SU-DHL-6 (cell line): ENCODE results near the gene PIGR.

Source experiments
- H2AFZ ChIP-seq: fragments of 200-600 bp; sonication (generic); 2 replicates; pipeline ENCODE4 v1.6.1; 2014; ENCODE audit warnings: low read depth, mild to moderate bottlenecking, moderate library complexity, mixed read lengths, antibody characterized with exemption, low read length; ENCODE audit not compliant: severe bottlenecking
- H3F3A ChIP-seq: fragments of 200-600 bp; shearing (Covaris generic); 2 replicates; pipeline ENCODE4 v1.6.0; 2016; ENCODE audit warnings: antibody characterized with exemption, mild to moderate bottlenecking; ENCODE audit not compliant: insufficient read depth
- H3K27ac ChIP-seq: fragments of 200-600 bp; sonication (generic); 2 replicates; pipeline ENCODE4 v1.5.1; 2016; ENCODE audit warnings: low read depth, mild to moderate bottlenecking, low read length, moderate library complexity, mixed read lengths
- H3K27me3 ChIP-seq: fragments of 200-600 bp; sonication (generic), shearing (Covaris generic); 2 replicates; pipeline ENCODE4 v1.6.0; 2014; ENCODE audit warnings: mild to moderate bottlenecking, low read length
- H3K36me3 ChIP-seq: fragments of 200-600 bp; sonication (generic); 2 replicates; pipeline ENCODE4 v1.6.1; 2014; ENCODE audit warnings: mild to moderate bottlenecking, low read length, mixed read lengths
- H3K4me2 ChIP-seq: fragments of 300-600, 200-600 bp; shearing (Covaris generic), sonication (generic); 2 replicates; pipeline ENCODE4 v1.6.0; 2014; ENCODE audit warnings: low read length, low read depth, mild to moderate bottlenecking; ENCODE audit not compliant: poor library complexity, severe bottlenecking
- H3K4me3 ChIP-seq: fragments of 200-600 bp; sonication (generic); 2 replicates; pipeline ENCODE4 v1.5.1; 2014; ENCODE audit warnings: antibody characterized with exemption, low read length, mild to moderate bottlenecking, mixed read lengths; ENCODE audit not compliant: insufficient read depth, poor library complexity, severe bottlenecking
- H3K79me2 ChIP-seq: fragments of 200-600 bp; sonication (generic); 2 replicates; pipeline ENCODE4 v1.6.1; 2014; ENCODE audit warnings: mild to moderate bottlenecking, low read length, moderate library complexity; ENCODE audit not compliant: insufficient read depth
- H3K9ac ChIP-seq: fragments of 200-600 bp; sonication (generic); 2 replicates; pipeline ENCODE4 v1.7.0; 2014; ENCODE audit warnings: mild to moderate bottlenecking, low read length
- H3K9me2 ChIP-seq: fragments of 200-600 bp; sonication (generic); replicated peaks from 2 replicates; pipeline ENCODE4 v1.6.1; 2014; ENCODE audit warnings: low read length; ENCODE audit not compliant: insufficient read depth
- H3K9me3 ChIP-seq: fragments of 200-600 bp; sonication (generic); 2 replicates; pipeline ENCODE4 v1.6.1; 2014; ENCODE audit warnings: low read length, mixed read lengths; ENCODE audit not compliant: insufficient read depth
- H4K20me1 ChIP-seq: fragments of 200-600 bp; sonication (generic); 2 replicates; pipeline ENCODE4 v1.6.1; 2014; ENCODE audit warnings: low read depth, mild to moderate bottlenecking, antibody characterized with exemption, low read length, moderate library complexity, mixed read lengths
- EZH2phosphoT487 ChIP-seq: fragments of 200-600 bp; sonication (generic), shearing (Covaris generic); conservative IDR thresholded peaks from 2 replicates; pipeline ENCODE4 v1.6.1; 2018; ENCODE audit warnings: mild to moderate bottlenecking, antibody characterized with exemption, low read length, moderate library complexity, mixed read lengths
- TF ChIP-seq, protein P1 (sequence below): fragments of 200-600 bp; sonication (generic); IDR thresholded peaks from one replicate; pipeline ENCODE4 v1.5.1; 2017; ENCODE audit warnings: antibody characterized with exemption, mild to moderate bottlenecking, low read length, moderate library complexity; ENCODE audit not compliant: insufficient read depth, poor library complexity, severe bottlenecking

PIGR gene

DNA sequence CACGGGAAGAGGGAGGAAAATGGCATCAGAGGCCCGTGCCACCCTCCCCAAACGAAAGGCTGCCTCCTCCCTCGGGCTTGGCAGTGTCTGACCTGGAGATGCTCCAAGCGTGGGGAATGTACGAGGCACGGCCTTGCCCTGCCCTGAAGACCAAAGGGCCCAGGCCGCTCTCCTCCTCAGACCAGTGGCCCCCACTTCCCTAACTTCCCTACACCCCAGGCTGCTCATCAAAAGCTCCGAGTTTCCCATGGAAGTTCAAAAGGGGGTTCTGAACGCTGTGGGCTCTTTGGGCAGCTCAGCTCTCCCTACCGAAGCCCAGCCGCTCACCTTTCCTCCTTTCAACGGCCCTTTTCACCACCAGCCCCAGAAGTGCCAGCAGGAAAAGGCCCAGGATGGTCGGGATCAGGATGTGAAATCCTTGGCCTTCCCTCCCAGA is 36.4 kb downstream of the PIGR start:
- Histone ChIP-seq H3K4me2 (no peak overlapping the region), H3K4me3 (no peak overlapping the region)

DNA sequence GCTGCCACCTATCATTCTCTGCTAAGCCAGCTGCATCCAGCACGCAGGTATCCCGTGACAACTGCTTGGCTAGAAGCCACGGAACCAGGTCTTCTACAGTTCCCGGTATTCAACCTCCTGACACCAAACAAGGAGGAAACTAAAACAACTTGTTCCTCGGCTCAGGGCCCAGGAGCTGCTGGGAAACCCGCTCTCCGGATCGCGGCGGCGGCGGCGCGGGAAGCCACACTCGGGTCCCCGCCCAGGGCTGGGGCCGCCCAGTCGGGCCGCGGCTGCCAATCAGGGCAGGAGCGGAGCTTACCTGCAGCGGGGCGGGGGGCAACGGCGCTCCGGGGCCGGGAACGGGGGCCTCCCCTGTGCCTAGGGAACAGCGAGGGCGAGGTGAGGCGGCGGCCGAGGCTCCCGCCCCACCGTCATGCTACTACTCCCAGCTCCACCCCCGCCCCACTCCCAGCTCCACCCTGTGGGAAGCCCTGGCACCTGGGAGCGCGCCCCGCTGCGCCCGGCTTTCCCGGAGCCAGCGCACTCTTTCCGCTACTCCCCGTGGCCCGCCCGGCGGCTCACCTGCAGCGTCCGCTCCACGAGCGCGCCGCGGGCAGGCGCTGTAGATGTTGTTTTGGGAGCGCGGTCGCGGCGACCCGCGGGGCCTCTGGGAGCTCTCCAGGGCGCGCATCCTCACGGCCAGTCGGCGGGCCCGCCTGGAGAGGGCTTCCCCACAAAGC is 36.9 kb downstream of the PIGR start:
- H3K4me3 ChIP-seq = no peak overlapping the region
- no peaks in the 10 kb centered on the region for H3F3A ChIP-seq
- H3K9me3 ChIP-seq = no peaks in the 10 kb centered on the region
- 0 out of 2 replicates have a peak, but pooled peaks have one; percentile 10 for TF ChIP-seq EZH2phosphoT487
- TF ChIP-seq, protein P1, sequence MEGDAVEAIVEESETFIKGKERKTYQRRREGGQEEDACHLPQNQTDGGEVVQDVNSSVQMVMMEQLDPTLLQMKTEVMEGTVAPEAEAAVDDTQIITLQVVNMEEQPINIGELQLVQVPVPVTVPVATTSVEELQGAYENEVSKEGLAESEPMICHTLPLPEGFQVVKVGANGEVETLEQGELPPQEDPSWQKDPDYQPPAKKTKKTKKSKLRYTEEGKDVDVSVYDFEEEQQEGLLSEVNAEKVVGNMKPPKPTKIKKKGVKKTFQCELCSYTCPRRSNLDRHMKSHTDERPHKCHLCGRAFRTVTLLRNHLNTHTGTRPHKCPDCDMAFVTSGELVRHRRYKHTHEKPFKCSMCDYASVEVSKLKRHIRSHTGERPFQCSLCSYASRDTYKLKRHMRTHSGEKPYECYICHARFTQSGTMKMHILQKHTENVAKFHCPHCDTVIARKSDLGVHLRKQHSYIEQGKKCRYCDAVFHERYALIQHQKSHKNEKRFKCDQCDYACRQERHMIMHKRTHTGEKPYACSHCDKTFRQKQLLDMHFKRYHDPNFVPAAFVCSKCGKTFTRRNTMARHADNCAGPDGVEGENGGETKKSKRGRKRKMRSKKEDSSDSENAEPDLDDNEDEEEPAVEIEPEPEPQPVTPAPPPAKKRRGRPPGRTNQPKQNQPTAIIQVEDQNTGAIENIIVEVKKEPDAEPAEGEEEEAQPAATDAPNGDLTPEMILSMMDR = no peak
- no peak overlapping the region for H3K27ac ChIP-seq
- no peaks in the 10 kb centered on the region for H3K79me2 ChIP-seq
- no peaks in the 10 kb centered on the region for H3K9me2 ChIP-seq
- no peaks in the 10 kb centered on the region for H4K20me1 ChIP-seq
- peaks cover 3% of the 10 kb centered on the region; the same call in 1 of the 2 replicates for H3K27me3 ChIP-seq
- H3K9ac ChIP-seq = no peak overlapping the region
- peak overlapping the region; percentile 11 for H3K4me2 ChIP-seq
- H2AFZ ChIP-seq = no peak overlapping the region
- no peaks in the 10 kb centered on the region for H3K36me3 ChIP-seq

More for the DNA sequence above, 36.4 kb downstream of the PIGR start:
- TF ChIP-seq EZH2phosphoT487 = no peak
- TF ChIP-seq, protein P1 = no peak
- Histone ChIP-seq H3K9ac (no peak overlapping the region), H3K79me2 (no peaks in the 10 kb centered on the region), H3K36me3 (no peaks in the 10 kb centered on the region), H3K9me2 (no peaks in the 10 kb centered on the region), H3K9me3 (no peaks in the 10 kb centered on the region), H3K27ac (no peak overlapping the region), H4K20me1 (no peaks in the 10 kb centered on the region), H3K27me3 (no peaks in the 10 kb centered on the region), H2AFZ (no peak overlapping the region), H3F3A (no peaks in the 10 kb centered on the region)

DNA sequence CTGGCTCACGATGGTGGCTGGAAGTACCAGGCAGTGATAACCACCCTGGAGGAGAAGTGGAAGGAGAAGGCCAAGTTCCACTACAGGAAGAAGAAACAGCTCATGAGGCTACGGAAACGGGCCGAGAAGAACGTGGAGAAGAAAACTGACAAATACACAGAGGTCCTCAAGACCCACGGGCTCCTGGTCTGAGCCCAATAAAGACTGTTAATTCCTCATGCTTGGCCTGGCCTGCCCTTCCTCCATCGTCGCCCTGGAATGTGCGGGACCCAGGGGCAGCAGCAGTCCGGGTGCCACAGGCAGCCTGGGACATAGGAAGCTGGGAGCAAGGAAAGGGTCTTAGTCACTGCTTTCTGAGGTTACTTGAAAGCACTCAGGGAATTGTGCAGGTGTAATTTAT is 38.2 kb downstream of the PIGR start:
- no peak overlapping the region for H3K4me3 ChIP-seq
- H4K20me1 ChIP-seq = no peaks in the 10 kb centered on the region
- H3K9me3 ChIP-seq = no peaks in the 10 kb centered on the region
- H2AFZ ChIP-seq = no peak overlapping the region
- no peak overlapping the region for H3K4me2 ChIP-seq
- H3K79me2 ChIP-seq = no peaks in the 10 kb centered on the region
- peaks cover 3% of the 10 kb centered on the region; the same call in 1 of the 2 replicates for H3K27me3 ChIP-seq
- H3K27ac ChIP-seq = no peak overlapping the region
- H3K36me3 ChIP-seq = no peaks in the 10 kb centered on the region
- no peaks in the 10 kb centered on the region for H3F3A ChIP-seq
- H3K9me2 ChIP-seq = no peaks in the 10 kb centered on the region
- no peak overlapping the region for H3K9ac ChIP-seq
- TF ChIP-seq, protein P1 = no peak
- no peak for TF ChIP-seq EZH2phosphoT487
